ENCODE results near the gene OR5K4.

- TF ChIP-seq TAF1 (IDR thresholded peaks at IDR 0.05; ENCODE audit: borderline replicate concordance, low read depth, low read length) = no peak
- no peak for TF ChIP-seq POLR2A (IDR thresholded peaks at IDR 0.05; ENCODE audit: low read depth, low read length)
- TF ChIP-seq POLR2AphosphoS5 (IDR thresholded peaks at IDR 0.05; ENCODE audit: low read depth, low read length) = no peak
Measured at GRCh38 chr3:98333989-98334606, 19.6 kb upstream of the OR5K4 start.
